NCI-H2029 (cell line): ENCODE data around the gene SHISA8.

ENCODE experiments used
- DNase-seq: peaks from one replicate; lab custom pipeline; 2025; lab: John Stamatoyannopoulos, UW

Gene SHISA8

DNA sequence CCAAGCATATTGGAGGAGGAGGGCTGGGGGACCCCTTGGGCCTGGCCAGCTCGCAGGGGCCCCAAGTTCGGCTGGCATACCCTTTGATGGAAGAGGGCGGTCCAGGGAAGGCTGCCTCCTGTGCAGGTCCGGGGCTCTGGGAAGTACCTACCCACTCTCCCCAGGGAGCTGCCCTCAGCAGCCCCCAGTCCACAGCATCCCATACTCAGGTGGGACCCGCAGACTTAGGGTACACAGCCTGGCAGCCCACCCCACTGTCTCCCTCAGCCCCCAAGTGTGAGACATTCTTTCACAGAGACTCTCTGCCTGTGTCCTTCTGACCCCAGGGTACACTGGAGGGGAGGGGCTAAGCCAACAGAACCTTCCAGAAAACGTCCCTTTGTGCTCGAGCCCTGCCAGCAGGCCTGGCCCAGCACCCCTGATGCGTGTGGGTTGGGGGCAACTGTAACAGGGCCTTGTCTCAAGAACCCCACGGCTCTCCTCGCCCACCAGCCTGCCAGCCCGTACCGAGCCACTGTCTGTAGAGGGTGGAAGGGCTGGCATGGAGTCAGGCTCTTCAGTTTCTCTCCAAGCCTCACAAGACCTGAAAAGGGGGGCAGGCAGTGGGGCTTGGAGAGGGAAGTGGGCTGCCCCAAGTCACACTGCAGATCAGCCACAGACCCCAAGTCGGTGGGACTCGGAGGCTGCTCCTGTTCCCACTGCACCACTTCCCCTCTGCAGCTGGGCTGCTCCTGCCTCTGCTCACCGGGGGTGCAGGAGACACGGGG, 18.7 kb upstream of the SHISA8 start:
- no peak for DNase-seq

GRCh38 chr22:41932353-41932752, 17.5 kb upstream of the SHISA8 start:
- no peak for DNase-seq

- no peak for DNase-seq
Measured at GRCh38 chr22:41931701-41932269, 16.9 kb upstream of the SHISA8 start.

- peak; percentile 62 for DNase-seq
Measured at GRCh38 chr22:41929418-41929810, 14.5 kb upstream of the SHISA8 start.

GRCh38 chr22:41928593-41929417, 13.9 kb upstream of the SHISA8 start:
- DNase-seq, result no peak

DNA sequence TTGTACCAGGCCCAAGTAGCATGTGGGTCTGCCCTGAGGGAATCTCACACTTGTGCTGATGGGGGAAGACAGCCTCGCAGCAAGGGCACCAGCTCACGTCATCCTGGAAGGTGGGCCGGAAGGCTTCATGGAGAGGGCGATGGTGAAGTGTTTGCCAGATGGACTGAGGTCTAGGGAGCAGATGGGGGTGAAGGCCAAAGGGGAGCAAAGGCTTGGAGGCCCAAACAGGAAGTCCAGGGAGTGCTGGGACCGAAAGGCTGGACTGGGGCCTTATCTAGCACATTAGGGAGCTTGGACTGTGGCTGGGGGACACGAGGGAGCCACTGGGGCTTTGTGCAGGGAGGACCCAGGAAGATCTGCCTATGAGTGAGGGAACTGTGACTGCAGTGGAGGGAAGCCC, 12.9 kb upstream of the SHISA8 start:
- DNase-seq, result no peak

DNA sequence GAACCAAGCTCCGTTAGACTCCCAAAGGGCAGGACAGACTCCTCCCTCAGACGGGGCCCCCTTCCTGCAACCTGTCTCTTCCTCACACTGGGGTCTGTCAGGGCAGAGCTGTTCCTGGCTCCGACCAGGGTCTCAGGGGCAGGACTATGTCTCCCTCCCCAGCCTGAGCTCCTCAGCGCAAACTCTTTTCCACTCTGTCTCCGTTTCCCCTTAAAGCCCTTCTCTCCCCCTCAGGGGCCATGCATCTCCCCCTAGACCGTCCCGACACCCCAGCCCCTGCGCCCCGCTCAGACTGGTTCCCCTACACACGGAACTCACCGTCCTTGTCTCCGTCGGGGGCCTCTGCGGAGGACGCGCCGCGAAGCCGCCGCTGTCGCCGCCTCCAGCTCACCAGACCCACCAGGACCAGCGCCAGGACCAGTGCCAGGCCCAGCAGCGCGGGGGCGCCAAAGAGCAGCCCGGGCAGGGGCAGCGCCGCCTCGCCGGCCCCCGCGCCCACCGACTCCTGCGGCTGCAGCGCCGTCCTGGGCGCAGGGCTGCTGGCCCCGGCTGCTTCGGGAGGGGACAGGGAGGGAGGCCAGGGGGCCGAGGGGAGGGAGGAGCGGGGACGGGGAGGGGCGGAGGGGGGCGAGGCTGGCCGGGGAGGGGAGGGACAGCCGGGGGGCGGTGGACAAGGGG, 11.0 kb upstream of the SHISA8 start:
- DNase-seq, result peak; percentile 56

DNA sequence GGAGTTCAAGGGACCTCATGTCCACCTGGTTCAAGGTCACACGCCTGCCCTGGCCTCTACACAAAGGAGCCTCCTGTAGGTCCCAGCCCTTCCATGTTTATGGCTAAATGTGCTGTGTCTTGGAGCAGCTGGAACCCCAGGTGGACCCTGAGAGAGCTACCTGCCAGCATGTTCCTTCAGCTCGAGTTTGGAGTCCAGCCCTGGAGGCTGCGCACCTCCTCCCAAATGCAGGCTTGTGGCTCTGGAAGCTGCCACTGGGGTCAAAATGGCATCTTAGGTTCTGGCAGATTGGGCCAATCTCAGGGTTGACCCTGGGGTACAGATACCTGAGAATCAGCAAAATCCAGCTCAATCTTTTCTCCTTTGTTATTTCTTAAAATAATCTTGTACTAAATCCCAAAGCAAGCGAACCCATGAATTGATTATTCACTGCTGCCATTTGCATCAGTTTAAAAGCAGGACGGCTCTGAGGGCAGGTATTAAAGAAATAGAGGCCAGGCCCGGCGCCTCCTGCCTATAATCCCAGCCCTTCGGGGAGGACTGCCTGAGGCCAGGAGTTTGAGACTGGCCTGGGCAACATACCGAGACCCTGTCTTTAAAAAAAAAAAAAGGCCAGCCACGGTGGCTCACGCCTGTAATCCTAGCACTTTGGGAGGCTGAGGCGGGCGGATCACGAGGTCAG, 8.9 kb upstream of the SHISA8 start:
- DNase-seq, result no peak

GRCh38 chr22:41922940-41923594, 8.2 kb upstream of the SHISA8 start:
- DNase-seq, result no peak

DNA sequence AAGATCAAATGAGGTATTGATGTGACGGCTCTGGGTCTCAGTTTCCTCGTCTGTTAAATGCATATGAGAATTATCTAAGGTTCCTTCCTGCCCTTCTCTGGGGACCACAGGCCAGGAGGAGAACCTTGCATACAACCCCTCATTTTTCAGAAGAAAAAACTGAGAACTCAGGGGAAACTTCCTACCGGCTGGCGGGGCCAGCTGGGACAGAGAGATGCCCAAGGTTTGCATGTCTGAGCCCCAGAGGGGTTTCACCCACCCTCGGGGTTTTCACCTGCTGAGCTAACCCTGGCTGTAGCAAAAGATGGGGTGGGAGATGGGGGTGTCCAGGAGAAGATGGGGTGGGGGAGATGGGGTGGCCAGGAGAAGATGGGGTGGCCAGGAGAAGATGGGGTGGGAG, 7.5 kb upstream of the SHISA8 start:
- DNase-seq, result no peak

DNA sequence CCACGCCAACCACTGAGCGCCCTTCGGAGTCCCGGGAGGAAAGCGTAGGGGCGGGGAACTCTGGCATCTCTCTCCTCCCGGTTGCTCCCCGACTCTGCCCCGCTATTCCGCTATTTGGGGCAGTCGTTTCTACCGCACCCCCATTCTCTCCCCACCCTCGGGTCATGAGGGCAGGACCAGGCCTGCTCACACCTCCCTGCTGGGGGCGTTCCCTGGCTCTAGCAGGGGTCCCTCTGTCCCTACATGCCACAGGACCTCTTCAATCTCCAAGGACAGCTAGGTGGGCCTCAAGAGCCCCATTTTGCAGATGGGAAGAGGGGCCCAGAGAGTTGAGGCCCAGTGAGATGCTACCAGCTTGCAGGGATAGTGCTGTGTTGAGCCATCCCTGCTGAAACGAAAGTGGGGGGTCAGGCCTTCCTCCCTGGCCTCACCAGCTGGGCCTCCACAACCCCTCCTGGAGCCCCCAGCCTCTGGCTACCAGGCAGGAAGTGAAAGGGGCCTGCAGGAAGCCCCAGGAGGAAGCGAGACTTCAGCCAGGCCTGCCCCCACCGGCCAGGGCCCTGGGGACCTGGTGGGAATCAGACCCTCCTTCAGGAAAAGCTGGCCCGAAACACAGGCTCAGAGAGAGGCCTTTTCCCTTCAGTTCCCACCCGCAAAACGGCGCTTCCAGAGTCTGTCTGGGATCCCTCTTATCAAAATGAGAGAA, 5.5 kb upstream of the SHISA8 start:
- no peak for DNase-seq

DNA sequence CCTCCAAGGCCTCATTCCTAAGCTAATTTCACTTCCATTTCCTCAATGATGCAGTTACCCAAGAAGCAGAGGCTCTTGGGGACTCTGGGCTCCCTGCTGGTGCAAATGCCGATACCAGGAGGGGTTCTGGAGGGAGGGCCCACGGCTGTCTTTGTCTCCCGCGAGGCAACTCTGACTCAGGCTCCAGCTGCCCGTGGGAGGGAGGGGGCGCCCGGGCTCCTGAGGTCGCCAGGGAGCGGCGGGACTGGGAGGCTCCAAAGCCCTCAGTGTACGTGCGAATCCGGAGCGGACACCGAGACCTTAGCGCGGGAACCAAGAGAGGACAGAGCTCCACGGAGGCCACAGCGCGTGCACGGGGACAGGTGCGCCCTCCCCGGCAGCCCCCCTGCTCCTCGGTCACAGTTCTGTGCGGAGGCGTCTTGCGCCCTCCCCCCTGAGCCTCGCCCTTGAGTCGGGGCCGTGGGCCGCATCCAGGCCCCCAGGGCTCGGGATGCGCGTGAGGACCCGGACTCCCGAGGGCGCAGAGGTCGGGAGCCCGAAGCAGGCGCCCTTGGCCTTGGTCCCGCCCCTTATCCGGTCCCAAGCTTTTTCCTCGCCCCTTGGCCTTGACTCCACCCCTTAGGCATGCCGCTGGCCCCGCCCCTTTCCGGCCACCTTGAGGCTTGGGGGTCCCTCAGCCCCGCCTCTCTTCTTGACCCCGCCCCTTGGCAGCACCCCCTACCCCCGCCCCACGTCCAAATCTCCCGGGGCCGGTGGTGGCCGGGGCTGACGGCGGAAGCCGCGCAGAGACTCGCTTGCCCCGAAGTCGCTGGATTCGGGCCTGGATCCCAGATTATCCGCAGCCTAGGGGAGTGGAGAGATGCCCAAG, 4.7 kb upstream of the SHISA8 start:
- DNase-seq, result peak; percentile 49

GRCh38 chr22:41917903-41918791, 3.3 kb upstream of the SHISA8 start:
- peak; percentile 52 for DNase-seq

- peak; percentile 84 for DNase-seq
Measured at GRCh38 chr22:41917375-41917902, 2.6 kb upstream of the SHISA8 start.

DNA sequence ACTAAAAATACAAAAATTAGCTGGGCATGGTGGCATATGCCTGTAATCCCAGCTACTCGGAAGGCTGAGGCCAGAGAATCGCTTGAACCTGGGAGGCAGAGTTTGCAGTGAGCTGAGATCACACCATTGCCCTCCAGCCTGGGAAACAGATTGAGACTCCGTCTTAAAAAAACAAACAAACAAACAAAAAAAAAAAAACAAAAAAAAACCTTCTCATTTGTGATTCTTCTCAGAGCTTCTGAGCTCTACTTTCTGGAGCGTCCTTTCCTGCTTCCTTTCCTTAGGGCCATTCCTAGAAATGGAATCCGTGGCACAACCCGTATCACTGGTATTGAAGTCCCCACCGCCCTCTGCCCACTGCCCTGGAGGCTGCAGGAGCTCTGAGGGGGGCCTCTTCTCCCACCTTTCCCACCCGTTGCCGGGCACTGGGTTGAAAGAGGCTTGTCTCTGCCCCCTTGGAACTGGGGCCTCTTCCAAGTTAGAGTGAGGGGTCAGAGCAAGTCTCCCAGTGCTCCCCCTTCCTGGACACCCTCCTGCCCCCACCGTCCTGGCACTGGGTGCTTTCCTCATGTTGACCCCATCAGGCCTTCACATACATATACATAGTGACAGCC, 2.0 kb upstream of the SHISA8 start:
- no peak for DNase-seq

- DNase-seq, result no peak
Measured at GRCh38 chr22:41915786-41916493, 1.1 kb upstream of the SHISA8 start.

DNA sequence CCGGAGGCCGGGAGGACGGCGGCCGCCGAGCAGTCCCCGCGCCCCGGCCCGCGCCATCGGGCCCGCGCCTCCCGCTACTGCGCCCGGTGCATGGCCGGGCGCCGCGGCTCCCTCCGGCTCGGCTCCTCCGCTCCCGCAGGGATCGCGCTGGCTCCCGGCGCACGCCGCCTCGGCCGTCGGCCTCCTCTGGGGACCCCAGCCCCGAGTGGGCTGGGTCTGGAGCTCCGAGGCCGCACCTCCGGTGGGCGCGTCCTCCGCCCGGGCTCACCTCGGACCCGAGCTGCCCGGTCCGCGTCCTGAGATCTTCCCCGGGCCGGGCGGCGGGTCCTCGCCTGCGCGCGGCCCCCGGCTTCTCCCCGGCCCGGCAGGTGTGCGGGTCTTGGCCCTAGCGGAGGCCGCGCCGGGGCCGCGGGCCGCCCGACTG, 251 bp downstream of the SHISA8 start:
- DNase-seq, result no peak
